Caco-2 (cell line): Measurements from ENCODE around the gene SCFD2. TPM values are rescaled to one million over a fixed set of nuclear protein-coding genes. Genes with fewer than 3 reads are reported as not detected.

Experiments
- BruUV-seq: library from RNA; stranded (reverse); fragments of 400-500 nt; replicated peaks from 2 replicates; lab custom pipeline; 2021; lab: Mats Ljungman, UMichigan
- CTCF ChIA-PET: fragments of 300-600 bp; sonication (Branson Sonifier 250); formaldehyde crosslinking; loops from one replicate; lab custom pipeline; 2022; ENCODE audit warnings: antibody characterized with exemption; lab: Charles Lee
- POLR2A ChIA-PET: fragments of 300-600 bp; sonication (Branson Sonifier 250); formaldehyde crosslinking; loops from one replicate; lab custom pipeline; 2022; ENCODE audit warnings: antibody characterized with exemption; lab: Charles Lee
- DNase-seq, 2 experiments: peaks; one replicate each; pipeline versions ENCODE4 v3.0.0 to v3.0.0-alpha.2; 2020 to 2022
- H3K27me3 ChIP-seq: replicated peaks from 2 replicates; pipeline ENCODE4 v1.6.0; 2011; ENCODE audit warnings: low read length; ENCODE audit not compliant: control insufficient read depth, insufficient read depth
- H3K36me3 ChIP-seq: 2 replicates; pipeline ENCODE4 v1.5.1; 2011; ENCODE audit warnings: low read length; ENCODE audit not compliant: control insufficient read depth, insufficient read depth
- H3K4me1 ChIP-seq: fragments of 250-450 bp; sonication (Bioruptor Pico); 2 replicates; pipeline ENCODE4 v1.5.1; 2020; ENCODE audit warnings: mild to moderate bottlenecking
- H3K4me3 ChIP-seq: 2 replicates; pipeline ENCODE4 v1.5.1; 2011; ENCODE audit warnings: low read depth, mild to moderate bottlenecking, control low read depth, low read length
- H3K9me3 ChIP-seq: fragments of 250-450 bp; sonication (Bioruptor Pico); 2 replicates; pipeline ENCODE4 v1.5.1; 2020; ENCODE audit warnings: mild to moderate bottlenecking, moderate library complexity
- H3K27ac Mint-ChIP-seq: one replicate; pipeline ENCODE4 v1.8.0; 2022; ENCODE audit warnings: mixed read lengths; ENCODE audit not compliant: unreplicated experiment
- H3K27me3 Mint-ChIP-seq: one replicate; pipeline ENCODE4 v1.8.0; 2022; ENCODE audit warnings: mixed read lengths; ENCODE audit not compliant: insufficient read depth, unreplicated experiment
- H3K36me3 Mint-ChIP-seq: one replicate; pipeline ENCODE4 v1.8.0; 2022; ENCODE audit warnings: mild to moderate bottlenecking, mixed read lengths; ENCODE audit not compliant: insufficient read depth, unreplicated experiment
- H3K4me1 Mint-ChIP-seq: one replicate; pipeline ENCODE4 v1.8.0; 2022; ENCODE audit warnings: low read depth, mixed read lengths; ENCODE audit not compliant: unreplicated experiment
- H3K4me3 Mint-ChIP-seq: one replicate; pipeline ENCODE4 v1.8.0; 2022; ENCODE audit warnings: mild to moderate bottlenecking, moderate library complexity, mixed read lengths; ENCODE audit not compliant: unreplicated experiment
- H3K9me3 Mint-ChIP-seq: one replicate; pipeline ENCODE4 v1.8.0; 2022; ENCODE audit warnings: mixed read lengths; ENCODE audit not compliant: unreplicated experiment
- intact Hi-C: fragments of 100-400 bp; cut with micrococcal nuclease; formaldehyde crosslinking; loops from one replicate; pipeline ENCODE4 v1.10.0; 2022; ENCODE audit not compliant: unreplicated experiment
- total RNA-seq: library from RNA; stranded (reverse); gene quantifications from 2 replicates; pipeline ENCODE4 v1.2.3, GENCODE V29; 2022
- TF ChIP-seq, protein P1 (sequence below), 2 experiments: fragments of 200-600 bp in 1 of 2; IDR thresholded peaks; 1 replicate in 1 of 2; 2 replicates in 1 of 2; pipeline versions ENCODE4 v1.5.1 to v1.8.0; 2011 to 2022; ENCODE audit warnings: antibody characterized with exemption in 1 of 2, control low read depth in 1 of 2, inconsistent platforms in 1 of 2, low read depth in 1 of 2, low read length in 1 of 2, mild to moderate bottlenecking in 1 of 2, moderate library complexity in 1 of 2; ENCODE audit not compliant: insufficient read depth in 1 of 2, severe bottlenecking in 1 of 2, unreplicated experiment in 1 of 2

Gene SCFD2
- total RNA-seq, 1 experiment from 2014 or later, result 12.2 TPM

DNA sequence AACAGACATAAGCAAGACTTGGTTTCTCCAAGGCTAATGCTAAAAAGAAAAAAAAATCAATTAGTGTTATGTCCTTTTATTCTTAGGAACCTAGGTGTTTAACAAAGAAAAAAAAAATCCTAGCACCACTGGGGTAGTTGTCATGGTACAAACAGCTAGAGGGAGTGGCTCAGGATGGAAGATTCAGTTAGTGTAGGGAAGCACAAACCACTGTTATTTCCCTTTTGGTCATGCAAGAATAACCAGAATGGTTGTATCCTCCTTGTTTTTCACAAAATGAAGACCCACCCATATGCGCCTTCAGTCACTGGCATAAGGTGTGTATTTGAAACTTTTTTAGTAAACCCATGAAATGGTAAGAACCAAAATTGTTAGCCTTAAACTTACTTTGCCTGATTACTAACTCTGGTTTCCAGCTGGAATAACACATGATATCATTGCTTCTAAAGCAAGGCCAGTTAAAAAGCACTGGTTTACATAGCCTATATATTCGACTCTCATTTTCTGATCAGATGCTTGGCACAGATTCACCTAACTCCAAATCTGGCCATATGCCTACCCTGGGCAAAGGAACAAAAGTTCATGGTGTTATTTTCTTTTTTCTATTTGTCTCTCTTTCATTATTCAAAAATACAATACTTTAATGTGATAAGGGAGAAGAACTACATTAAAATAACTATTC, 132.6 kb downstream of the SCFD2 start:
- intact Hi-C loops, result no loop called here
- H3K27me3 ChIP-seq, result no peaks in the 10 kb centered on the region
- H3K4me1 Mint-ChIP-seq, result no peaks in the 10 kb centered on the region
- no peaks in the 10 kb centered on the region for H3K4me1 ChIP-seq
- no peak overlapping the region for H3K4me3 Mint-ChIP-seq
- no peaks in the 10 kb centered on the region for H3K36me3 Mint-ChIP-seq
- H3K36me3 ChIP-seq, result no peaks in the 10 kb centered on the region
- POLR2A ChIA-PET, result no interaction called here
- no peaks in the 10 kb centered on the region for H3K27me3 Mint-ChIP-seq
- TF ChIP-seq, protein P1, sequence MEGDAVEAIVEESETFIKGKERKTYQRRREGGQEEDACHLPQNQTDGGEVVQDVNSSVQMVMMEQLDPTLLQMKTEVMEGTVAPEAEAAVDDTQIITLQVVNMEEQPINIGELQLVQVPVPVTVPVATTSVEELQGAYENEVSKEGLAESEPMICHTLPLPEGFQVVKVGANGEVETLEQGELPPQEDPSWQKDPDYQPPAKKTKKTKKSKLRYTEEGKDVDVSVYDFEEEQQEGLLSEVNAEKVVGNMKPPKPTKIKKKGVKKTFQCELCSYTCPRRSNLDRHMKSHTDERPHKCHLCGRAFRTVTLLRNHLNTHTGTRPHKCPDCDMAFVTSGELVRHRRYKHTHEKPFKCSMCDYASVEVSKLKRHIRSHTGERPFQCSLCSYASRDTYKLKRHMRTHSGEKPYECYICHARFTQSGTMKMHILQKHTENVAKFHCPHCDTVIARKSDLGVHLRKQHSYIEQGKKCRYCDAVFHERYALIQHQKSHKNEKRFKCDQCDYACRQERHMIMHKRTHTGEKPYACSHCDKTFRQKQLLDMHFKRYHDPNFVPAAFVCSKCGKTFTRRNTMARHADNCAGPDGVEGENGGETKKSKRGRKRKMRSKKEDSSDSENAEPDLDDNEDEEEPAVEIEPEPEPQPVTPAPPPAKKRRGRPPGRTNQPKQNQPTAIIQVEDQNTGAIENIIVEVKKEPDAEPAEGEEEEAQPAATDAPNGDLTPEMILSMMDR (IDR thresholded peaks at IDR 0.05; ENCODE audit: insufficient read depth in 1 of 2, low read depth in 1 of 2, low read length in 1 of 2, severe bottlenecking in 1 of 2, unreplicated experiment in 1 of 2), result no peak
- BruUV-seq, result no TSS peak
- no peak overlapping the region for H3K4me3 ChIP-seq
- no peaks in the 10 kb centered on the region for H3K9me3 ChIP-seq
- no peak overlapping the region for H3K27ac Mint-ChIP-seq
- CTCF ChIA-PET, result no interaction called here
- no peak for DNase-seq
- no peaks in the 10 kb centered on the region for H3K9me3 Mint-ChIP-seq

DNA sequence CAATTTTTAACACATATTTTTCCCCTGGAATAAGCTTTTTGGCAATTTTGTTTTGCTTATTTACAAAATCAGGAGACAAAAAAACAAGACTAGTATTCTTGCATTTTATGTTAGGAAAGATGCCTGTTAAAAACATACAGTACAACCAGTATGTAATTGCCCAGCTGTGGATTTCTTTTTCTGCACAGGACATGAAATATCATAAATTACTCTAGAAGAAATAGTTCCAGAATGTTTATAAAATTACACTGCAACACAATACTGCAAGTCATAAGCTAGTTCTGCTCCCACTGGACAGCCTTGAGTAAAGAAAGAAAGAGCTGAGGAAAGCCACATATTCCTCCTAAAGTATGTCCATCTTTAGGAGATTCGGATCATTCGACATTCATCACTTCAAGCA, 133.5 kb downstream of the SCFD2 start:
- no TSS peak for BruUV-seq
- Mint-ChIP-seq H3K4me3 (no peak overlapping the region), H3K27me3 (no peaks in the 10 kb centered on the region), H3K4me1 (no peaks in the 10 kb centered on the region), H3K9me3 (no peaks in the 10 kb centered on the region), H3K36me3 (no peaks in the 10 kb centered on the region), H3K27ac (no peak overlapping the region)
- Histone ChIP-seq H3K4me3 (no peak overlapping the region), H3K9me3 (no peaks in the 10 kb centered on the region), H3K4me1 (no peaks in the 10 kb centered on the region), H3K36me3 (no peaks in the 10 kb centered on the region), H3K27me3 (no peaks in the 10 kb centered on the region)
- intact Hi-C loops, result no loop called here
- DNase-seq, result no peak
- TF ChIP-seq, protein P1 (IDR thresholded peaks at IDR 0.05; ENCODE audit: insufficient read depth in 1 of 2, low read depth in 1 of 2, low read length in 1 of 2, severe bottlenecking in 1 of 2, unreplicated experiment in 1 of 2), result no peak
- ChIA-PET POLR2A (no interaction called here), CTCF (no interaction called here)

DNA sequence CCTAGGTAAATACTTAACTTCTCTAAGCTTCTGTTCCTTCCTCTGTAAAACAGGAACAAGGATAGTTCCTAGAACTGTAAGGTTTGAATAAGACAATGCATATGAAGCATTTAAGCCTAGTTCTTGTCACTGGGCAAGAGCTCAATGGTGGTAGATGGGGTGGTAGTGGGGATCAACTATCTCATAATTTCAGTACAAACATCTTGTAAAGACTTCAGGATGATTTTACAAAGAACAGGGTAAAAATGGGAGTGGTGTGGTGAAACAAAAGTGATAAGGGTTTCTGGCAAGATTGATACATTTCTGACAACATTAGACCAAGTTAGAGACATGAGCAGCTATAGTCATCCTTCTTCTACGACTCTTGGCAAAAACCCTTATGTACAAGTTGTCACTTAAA, 137.8 kb downstream of the SCFD2 start:
- Histone ChIP-seq H3K36me3 (no peaks in the 10 kb centered on the region), H3K4me3 (no peak overlapping the region), H3K9me3 (no peaks in the 10 kb centered on the region), H3K4me1 (peaks cover 10% of the 10 kb centered on the region; the same call in 1 of the 2 replicates), H3K27me3 (no peaks in the 10 kb centered on the region)
- DNase-seq, result no peak
- POLR2A ChIA-PET, result no interaction called here
- Mint-ChIP-seq H3K27me3 (no peaks in the 10 kb centered on the region), H3K9me3 (no peaks in the 10 kb centered on the region), H3K27ac (no peak overlapping the region), H3K36me3 (no peaks in the 10 kb centered on the region), H3K4me3 (no peak overlapping the region), H3K4me1 (no peaks in the 10 kb centered on the region)
- intact Hi-C loops, result no loop called here
- TF ChIP-seq, protein P1 (IDR thresholded peaks at IDR 0.05; ENCODE audit: insufficient read depth in 1 of 2, low read depth in 1 of 2, low read length in 1 of 2, severe bottlenecking in 1 of 2, unreplicated experiment in 1 of 2), result no peak
- CTCF ChIA-PET, result no interaction called here
- no TSS peak for BruUV-seq
